Left colon (tissue), 2 donors: ENCODE measurements around the gene LIME1. TPM values are rescaled to one million over a fixed set of nuclear protein-coding genes. Genes with fewer than 3 reads are reported as not detected.

ENCODE experiments used
- ATAC-seq: fragments of 200-7000 bp; cut with Tn5 transposase; one replicate; pipeline ENCODE4 v1.9.1; 2020; ENCODE audit warnings: mild to moderate bottlenecking, moderate library complexity
- DNase-seq, 2 donors: peaks; one replicate each; pipeline ENCODE4 v3.0.0-alpha.2; 2020
- intact Hi-C, 2 donors: fragments of 100-400 bp; cut with DNase I in 1 of 2; cut with micrococcal nuclease in 1 of 2; formaldehyde crosslinking; loops; one replicate each; pipeline versions ENCODE4 v1.11.2 to v1.14.0; 2022; cut with DNase I, micrococcal nuclease
- total RNA-seq, 2 donors: library from RNA; stranded (reverse); fragmentation: NEBNext Ultra II Directional; extraction: Animal tissue kit (Norgen Biotek cat#: 25700); gene quantifications; one replicate each; pipeline ENCODE4 v1.2.1, GENCODE V29; 2021
- donor health status: DM: no; HTN: no; CAD: no.
- donor health status: DM: yes; HTN: yes; CAD: no.

Gene LIME1
- total RNA-seq, 2 donors from 2014 or later, result 11.1 to 13.4 TPM

DNA sequence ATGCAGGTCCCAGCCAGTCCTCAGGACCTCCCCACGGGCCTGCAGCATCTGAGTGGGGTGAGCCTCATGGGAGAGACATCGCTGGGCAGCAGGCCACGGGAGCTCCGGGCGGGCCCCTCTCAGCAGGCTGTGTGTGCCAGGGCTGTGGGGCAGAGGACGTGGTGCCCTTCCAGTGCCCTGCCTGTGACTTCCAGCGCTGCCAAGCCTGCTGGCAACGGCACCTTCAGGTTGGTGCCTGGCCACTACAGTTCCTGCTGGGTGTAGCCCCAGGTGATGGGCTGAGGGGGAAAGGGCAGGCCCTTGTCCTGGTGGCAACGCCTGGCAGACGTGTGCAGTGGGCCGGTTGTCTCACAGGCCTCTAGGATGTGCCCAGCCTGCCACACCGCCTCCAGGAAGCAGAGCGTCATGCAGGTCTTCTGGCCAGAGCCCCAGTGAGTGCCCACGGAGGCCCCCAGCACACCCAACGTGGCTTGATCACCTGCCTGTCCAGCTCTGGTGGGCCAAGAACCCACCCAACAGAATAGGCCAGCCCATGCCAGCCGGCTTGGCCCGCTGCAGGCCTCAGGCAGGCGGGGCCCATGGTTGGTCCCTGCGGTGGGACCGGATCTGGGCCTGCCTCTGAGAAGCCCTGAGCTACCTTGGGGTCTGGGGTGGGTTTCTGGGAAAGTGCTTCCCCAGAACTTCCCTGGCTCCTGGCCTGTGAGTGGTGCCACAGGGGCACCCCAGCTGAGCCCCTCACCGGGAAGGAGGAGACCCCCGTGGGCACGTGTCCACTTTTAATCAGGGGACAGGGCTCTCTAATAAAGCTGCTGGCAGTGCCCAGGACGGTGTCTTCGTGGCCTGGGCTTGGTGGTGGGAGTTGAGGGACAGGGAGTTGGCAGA is 40.8 kb upstream of the LIME1 start:
- no peak for DNase-seq
- intact Hi-C loops, result no loop called here
- no peak for ATAC-seq

DNA sequence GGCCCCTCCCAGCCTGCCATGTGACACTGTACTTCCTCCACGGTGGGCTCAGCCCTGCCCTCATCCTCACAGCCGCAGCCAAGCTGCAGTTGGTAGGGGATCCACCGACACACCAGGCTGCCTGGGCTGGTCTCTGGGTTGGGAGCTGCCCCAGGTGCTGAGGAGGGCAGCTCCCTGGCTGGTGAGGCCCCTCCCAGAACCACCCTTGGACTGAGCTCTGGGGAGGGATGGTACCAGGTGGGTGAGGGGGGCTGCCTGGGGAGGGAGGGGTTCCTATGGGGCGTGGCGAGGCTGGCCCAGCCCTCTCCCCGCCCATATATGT is 40.2 kb upstream of the LIME1 start:
- ATAC-seq, result peak; percentile 62
- DNase-seq, result peak in 1 of 2 donors; percentile 66
- intact Hi-C loops, result no loop called here

- DNase-seq (no peak), ATAC-seq (peak; percentile 20)
- intact Hi-C loops, result no loop called here
These were observed 39.7 kb upstream of the LIME1 start, which contains the start of gene TNFRSF6B for GRCh38 chr20:63696628-63697356. TNFRSF6B (plus strand) TSS chr20:63696652; CDS start chr20:63696768, 116 bp downstream.

GRCh38 chr20:63697357-63697867 is 39.1 kb upstream of the LIME1 start:
- ATAC-seq, result peak; percentile 4
- DNase-seq, result no peak
- intact Hi-C loops, result no loop called here

- ATAC-seq (no peak), DNase-seq (no peak)
- intact Hi-C loops, result no loop called here
These were observed 38.5 kb upstream of the LIME1 start for GRCh38 chr20:63697868-63698545.

DNA sequence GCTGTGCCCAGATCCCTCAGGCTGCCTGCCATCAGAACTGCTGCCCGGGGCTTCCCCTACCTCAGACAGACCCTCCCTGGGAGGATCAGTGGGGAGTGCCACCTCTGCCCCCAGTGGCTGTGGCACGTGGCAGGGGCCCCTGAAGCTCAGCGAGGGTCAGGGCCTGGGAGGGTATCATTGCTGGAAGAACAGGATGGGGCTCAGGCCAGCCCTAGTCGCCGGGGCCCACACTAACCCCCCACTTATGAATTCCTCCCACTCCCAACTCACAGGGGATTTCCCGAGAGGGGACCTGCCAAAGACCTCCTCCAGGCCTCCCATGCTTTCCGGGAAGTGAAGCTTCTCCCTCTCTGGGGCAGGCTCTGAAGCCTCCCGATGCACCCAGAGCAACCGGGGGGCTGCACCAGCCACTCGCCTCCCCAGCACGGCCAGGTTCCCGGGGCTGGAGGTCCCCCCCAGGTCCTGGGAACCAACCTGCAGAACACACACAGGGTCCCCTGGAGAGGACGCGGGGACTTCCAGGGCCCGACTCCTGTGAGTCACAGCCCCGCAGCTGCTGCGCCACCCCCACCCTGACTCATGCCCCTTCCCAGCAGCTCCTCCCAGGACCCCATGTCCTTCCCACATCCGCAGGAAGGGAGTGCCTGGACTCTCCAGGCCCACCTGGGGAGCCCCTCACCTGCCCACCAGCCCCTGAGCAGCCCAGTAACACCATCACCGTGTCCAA is 37.6 kb upstream of the LIME1 start:
- ATAC-seq (no peak), DNase-seq (no peak)
- intact Hi-C loops, result no loop called here

DNA sequence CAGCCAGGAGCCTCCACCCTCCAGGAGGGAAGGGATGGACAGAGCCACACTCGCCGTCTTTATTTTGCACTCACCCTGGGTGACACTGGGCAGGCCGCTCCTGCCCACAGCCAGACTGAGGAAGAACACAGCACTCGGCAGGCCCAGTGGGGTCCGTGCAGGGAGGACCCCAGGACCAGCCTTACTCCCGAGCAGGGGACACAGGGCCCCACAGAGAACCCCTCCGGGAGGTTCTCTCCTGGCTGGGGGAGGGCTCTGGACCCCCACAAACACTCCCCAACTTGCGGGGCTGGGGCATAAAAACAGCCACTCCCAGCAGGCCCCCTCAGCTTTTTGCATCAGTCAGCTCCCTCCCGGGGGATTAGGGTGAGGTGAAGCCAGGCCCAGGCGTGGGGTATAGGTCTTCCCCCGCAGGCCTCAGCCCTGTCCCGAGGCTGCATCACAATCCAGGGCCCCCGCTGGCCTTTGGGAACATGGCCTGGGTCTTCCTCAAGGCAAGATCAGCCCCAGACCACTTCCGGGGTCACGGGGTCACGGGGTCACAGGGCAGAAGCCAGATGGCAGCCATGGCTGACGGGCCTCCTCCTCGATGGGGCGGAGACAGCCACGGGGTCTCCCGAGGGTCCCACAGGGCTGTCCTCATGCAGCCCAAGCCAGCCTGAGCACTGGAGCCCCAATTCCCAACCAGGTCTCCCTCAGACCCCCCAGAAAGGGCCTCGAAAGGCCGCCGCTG is 36.8 kb upstream of the LIME1 start:
- DNase-seq, result no peak

DNA sequence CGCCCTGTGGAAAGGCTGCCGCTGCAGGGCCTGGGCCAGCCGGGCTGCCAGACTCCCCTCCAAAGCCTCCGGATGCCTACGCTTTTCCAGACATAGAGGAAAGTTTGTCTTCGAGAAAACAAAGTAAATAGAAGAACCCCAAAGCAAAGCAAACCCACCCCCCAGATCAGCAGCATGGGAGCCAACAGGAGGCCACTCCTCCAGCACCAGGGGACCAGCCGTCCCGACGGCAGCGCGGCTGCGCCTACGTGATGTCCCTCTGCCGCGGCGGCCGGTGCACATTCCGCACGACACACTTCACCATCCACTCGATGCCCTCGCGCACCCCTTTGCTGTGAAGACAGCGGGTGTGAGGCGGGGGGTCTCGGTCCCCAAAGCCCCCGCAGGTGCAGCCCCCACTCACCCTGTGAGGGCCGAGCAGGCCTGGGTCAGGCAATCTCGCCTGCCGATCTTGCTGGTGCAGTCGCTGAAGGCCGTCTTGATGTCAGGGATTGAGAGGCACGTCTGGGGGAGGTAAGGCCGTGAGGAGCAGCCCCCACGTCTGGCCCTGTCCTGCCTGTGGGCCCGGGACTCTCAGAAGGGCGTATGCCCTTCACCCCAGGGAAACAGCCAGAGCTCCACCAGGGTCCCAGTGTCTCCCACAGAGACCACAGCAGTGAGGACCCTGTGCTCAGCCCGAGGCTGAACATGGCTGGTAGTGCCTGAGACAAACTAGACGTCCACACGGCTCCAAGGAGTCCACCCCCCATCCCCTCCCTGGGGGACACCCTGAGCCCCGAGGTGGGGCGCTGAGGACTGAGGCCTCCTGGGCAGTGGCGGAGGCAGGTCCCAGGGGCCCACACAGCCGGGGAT is 36.0 kb upstream of the LIME1 start:
- DNase-seq, result no peak
- ATAC-seq, result no peak
- intact Hi-C loops, result no loop called here

More for the DNA sequence above, 36.8 kb upstream of the LIME1 start:
- intact Hi-C loops, result no loop called here
- no peak for ATAC-seq

GRCh38 chr20:63701051-63701328 is 35.5 kb upstream of the LIME1 start:
- intact Hi-C loops, result no loop called here

DNA sequence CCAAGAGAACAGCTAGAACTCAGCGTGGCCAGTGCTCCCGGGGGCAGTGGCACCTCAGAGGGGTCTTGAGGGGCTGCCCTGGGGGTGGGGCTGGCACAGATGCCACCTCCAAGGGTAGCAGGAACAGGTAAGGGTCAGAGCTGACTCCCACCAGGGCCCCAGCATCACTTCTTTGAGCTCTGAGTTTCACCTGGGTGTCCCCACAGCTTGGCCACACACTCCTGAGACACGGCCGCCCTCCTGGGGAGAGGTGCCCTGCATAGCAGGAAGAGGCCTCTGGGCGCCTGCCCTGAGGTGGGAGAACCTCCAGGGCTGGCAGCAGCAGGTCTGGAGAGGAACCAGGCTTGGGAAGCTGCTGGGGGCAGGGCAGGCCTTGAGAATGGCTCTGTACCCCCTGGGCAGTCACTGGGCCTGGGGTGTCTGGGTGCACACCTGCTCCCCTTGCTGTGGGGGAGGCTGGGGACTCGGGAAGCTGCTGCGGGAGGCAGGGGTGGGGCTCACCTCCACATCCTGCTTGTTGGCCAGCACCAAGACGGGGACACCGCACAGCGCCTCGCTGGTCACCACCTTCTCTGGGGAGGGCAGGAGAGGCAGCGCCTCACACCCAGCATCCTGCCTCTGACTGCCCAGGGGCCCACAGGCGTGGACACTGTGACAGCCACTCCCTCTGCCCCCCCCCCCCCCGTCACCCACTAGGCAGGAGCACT is 35.0 kb upstream of the LIME1 start:
- DNase-seq (no peak), ATAC-seq (no peak)
- intact Hi-C loops, result no loop called here

More at GRCh38 chr20:63701051-63701328, 35.5 kb upstream of the LIME1 start:
- ATAC-seq, result no peak
- DNase-seq, result no peak

- intact Hi-C loops, result no loop called here
- ATAC-seq (no peak), DNase-seq (no peak)
These were observed 34.3 kb upstream of the LIME1 start for GRCh38 chr20:63702036-63702665.

DNA sequence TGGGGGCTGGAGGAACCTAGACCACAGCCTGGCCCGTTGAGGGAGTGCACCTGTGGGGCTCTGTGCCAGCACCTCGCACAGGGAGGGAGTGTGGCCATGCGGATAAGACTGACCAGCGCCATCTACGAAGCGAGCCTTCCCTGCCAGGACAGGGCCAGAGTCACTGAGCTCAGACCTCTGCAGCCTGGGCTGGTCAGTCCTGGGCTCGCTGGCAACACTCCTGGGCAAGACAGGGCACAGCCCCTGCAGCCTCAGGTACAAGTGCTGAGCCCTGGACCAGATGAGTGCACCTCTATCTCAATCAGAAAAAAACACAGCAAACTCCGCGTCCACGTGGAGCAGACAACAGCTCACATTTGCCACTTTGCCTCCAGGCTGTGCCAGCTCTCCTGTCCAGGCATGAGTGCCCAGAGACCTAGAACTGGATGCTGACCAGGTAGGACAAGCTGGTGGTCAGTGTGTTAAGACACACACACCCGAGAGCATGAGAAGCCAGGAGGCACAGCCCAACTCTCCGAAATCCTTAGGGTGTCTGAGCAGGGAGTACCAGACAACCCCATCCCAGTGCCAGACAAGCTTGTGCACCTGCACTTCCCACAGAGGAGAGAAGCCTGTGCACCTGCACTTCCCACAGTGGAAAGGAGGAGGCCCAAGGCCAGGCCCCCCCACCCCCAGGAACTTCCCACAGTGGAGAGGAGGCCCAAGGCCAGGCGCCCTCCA is 33.6 kb upstream of the LIME1 start:
- intact Hi-C loops, result no loop called here
- ATAC-seq (no peak), DNase-seq (no peak)

DNA sequence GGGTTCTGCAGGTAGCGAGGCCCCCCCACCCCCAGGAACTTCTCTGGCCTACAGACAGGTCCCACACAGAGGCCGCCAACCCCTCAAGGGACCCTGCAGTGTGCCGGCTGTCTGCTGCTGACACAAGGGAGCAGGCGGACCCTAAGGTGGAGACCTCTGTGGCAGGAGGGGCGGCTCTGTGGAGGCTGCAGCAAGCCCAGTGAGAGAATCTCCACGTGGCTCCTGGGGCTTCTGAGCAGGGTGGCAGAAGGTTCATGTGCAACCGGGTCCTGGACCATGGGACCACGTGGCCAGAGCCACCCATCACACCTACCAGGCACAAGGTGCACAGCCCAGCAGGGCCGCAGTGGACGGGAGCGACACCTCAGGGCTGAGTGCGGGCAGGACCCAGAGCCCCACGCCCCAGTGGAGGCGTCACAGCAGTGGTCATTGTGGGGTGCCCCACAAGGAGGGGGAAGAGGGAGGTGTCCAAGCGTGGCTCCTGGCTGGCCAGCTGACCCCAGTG is 32.9 kb upstream of the LIME1 start:
- intact Hi-C loops, result no loop called here
- ATAC-seq (no peak), DNase-seq (no peak)

DNA sequence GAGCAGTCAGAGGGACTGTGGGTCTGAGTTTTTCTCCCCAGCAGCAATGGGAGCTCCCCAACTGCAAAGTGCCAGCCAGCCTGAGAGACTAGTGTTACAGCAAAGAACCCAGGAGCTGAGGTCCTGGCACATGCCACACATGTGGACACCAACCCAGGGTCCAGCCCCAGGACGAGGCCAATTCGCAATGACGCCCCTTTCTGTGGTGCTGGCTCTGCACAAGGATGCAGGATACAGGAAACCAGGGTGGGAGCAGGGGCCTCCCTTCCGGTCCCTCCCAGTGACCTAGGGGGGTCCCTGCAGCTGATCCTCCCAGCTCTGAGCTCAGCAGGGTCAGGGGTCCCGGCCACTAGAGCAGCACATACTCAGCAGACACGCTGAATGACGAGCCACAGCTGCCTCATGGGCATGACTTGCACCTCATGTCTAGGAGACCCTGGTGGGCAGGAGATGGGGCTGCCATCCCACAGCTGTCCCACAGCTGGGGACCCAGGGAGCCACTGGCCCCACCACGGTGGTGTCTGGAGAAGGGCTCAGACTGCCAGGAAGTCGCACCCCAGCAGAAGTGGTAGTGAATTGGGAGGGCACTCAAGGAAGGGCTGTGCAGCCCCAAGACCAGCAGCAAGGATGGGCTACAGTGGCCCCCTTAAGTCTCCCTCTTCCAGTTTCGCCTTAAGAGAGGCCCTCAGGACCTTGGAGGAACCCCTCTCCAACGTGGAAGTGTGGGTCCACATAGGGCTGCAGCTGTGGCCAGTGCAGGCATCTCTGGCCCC is 32.3 kb upstream of the LIME1 start:
- ATAC-seq, result no peak
- intact Hi-C loops, result no loop called here
- no peak for DNase-seq

- no peak for ATAC-seq
- no peak for DNase-seq
- intact Hi-C loops, result no loop called here
These were observed 31.7 kb upstream of the LIME1 start for GRCh38 chr20:63704749-63705117.
